Left renal cortex interstitium (tissue), 4 donors: ENCODE results near the gene COL1A2. TPM values are rescaled to one million over a fixed set of nuclear protein-coding genes. Genes with fewer than 3 reads are reported as not detected.

Experiments used
- DNase-seq, 4 donors: peaks; one replicate each; pipeline ENCODE4 v3.0.0-alpha.2; 2013; ENCODE audit warnings: low read depth in 4 of 4, low spot score in 2 of 4, missing footprints in 1 of 4
- polyA plus RNA-seq, 4 donors: library from polyadenylated mRNA; unstranded; fragments of 120-200 nt; gene quantifications; one replicate each; pipeline ENCODE4 v1.2.1, GENCODE V29; 2013; ENCODE audit not compliant: insufficient read length in 4 of 4

COL1A2 gene
- polyA plus RNA-seq, 4 donors: 631 to 862 (median 765) TPM

- DNase-seq: no peak
These were observed 12.0 kb downstream of the COL1A2 start for GRCh38 chr7:94406696-94407095.

GRCh38 chr7:94409200-94409948, 14.7 kb downstream of the COL1A2 start:
- DNase-seq: no peak

GRCh38 chr7:94410413-94411187, 15.9 kb downstream of the COL1A2 start:
- DNase-seq: no peak

GRCh38 chr7:94411188-94411466, 16.4 kb downstream of the COL1A2 start:
- DNase-seq: no peak

- no peak for DNase-seq
These were observed 18.1 kb downstream of the COL1A2 start for GRCh38 chr7:94412762-94413322.

GRCh38 chr7:94414481-94414880, 19.8 kb downstream of the COL1A2 start:
- DNase-seq: no peak

GRCh38 chr7:94414980-94415379, 20.3 kb downstream of the COL1A2 start:
- DNase-seq: no peak

GRCh38 chr7:94417306-94417705, 22.6 kb downstream of the COL1A2 start:
- DNase-seq: no peak

- no peak for DNase-seq
These were observed 23.2 kb downstream of the COL1A2 start for GRCh38 chr7:94417901-94418300.

GRCh38 chr7:94418851-94419250, 24.2 kb downstream of the COL1A2 start:
- no peak for DNase-seq

- no peak for DNase-seq
These were observed 25.6 kb downstream of the COL1A2 start for GRCh38 chr7:94420328-94420727.

GRCh38 chr7:94421681-94422080, 27.0 kb downstream of the COL1A2 start:
- DNase-seq: no peak

- no peak for DNase-seq
These were observed 27.4 kb downstream of the COL1A2 start for GRCh38 chr7:94422136-94422535.

GRCh38 chr7:94422827-94423460, 28.2 kb downstream of the COL1A2 start:
- no peak for DNase-seq

- DNase-seq: no peak
These were observed 29.4 kb downstream of the COL1A2 start for GRCh38 chr7:94423863-94424735.

- DNase-seq: no peak
These were observed 30.9 kb downstream of the COL1A2 start for GRCh38 chr7:94425546-94425945.

- DNase-seq: no peak
These were observed 32.5 kb downstream of the COL1A2 start for GRCh38 chr7:94426980-94427875.

- DNase-seq: no peak
These were observed 34.5 kb downstream of the COL1A2 start for GRCh38 chr7:94429153-94429552.

GRCh38 chr7:94431176-94431575, 36.5 kb downstream of the COL1A2 start:
- no peak for DNase-seq
